ENCODE results near the gene CCDC85A.

DNA sequence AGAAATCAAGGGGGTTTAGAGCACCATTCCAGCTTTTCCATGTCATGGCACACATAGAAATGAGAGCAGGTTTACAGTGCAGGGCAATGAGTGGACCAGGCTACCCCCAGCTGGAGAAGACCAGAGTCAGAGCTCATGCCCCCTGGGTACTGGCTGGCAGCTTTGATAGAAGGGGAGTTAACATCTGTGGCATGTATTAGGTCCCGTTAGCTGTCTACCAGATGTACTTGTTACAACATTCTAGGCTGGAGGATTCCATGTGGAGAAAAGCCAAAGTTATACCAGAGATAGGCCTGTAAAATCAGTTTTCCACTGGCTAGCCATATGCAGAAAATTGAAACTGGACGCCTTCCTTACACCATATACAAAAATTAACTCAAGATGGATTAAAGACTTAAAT lies 109.2 kb downstream of the CCDC85A start:
- TF ChIP-seq POLR2AphosphoS5 (IDR thresholded peaks at IDR 0.05; ENCODE audit: borderline replicate concordance, low read depth, low read length) = no peak
- TF ChIP-seq EZH2 (IDR thresholded peaks at IDR 0.05) = no peak
